ENCODE results near the gene ARHGEF16.

Gene ARHGEF16

GRCh38 chr1:3502641-3503524, 48.4 kb downstream of the ARHGEF16 start:
- no peak for DNase-seq (ENCODE audit: low read depth)

GRCh38 chr1:3503525-3503886, 49.0 kb downstream of the ARHGEF16 start:
- no peak for DNase-seq (ENCODE audit: low read depth)

- no peak for DNase-seq (ENCODE audit: low read depth)
Observed at GRCh38 chr1:3504151-3504821, 49.8 kb downstream of the ARHGEF16 start.

- no peak for DNase-seq (ENCODE audit: low read depth)
Observed at GRCh38 chr1:3504822-3505153, 50.3 kb downstream of the ARHGEF16 start.

GRCh38 chr1:3505161-3505560, 50.7 kb downstream of the ARHGEF16 start:
- no peak for DNase-seq (ENCODE audit: low read depth)

- DNase-seq (ENCODE audit: low read depth): no peak
Observed at GRCh38 chr1:3506041-3506440, 51.6 kb downstream of the ARHGEF16 start.

- DNase-seq (ENCODE audit: low read depth): no peak
Observed at GRCh38 chr1:3506943-3507342, 52.5 kb downstream of the ARHGEF16 start.

GRCh38 chr1:3507636-3508275, 53.3 kb downstream of the ARHGEF16 start:
- DNase-seq (ENCODE audit: low read depth): no peak

- DNase-seq (ENCODE audit: low read depth): no peak
Observed at GRCh38 chr1:3508757-3509415, 54.4 kb downstream of the ARHGEF16 start.

GRCh38 chr1:3509721-3510120, 55.3 kb downstream of the ARHGEF16 start:
- DNase-seq (ENCODE audit: low read depth): no peak

- no peak for DNase-seq (ENCODE audit: low read depth)
Observed at GRCh38 chr1:3510136-3510955, 55.9 kb downstream of the ARHGEF16 start.

GRCh38 chr1:3510956-3511250, 56.4 kb downstream of the ARHGEF16 start:
- no peak for DNase-seq (ENCODE audit: low read depth)

GRCh38 chr1:3511306-3511705, 56.8 kb downstream of the ARHGEF16 start:
- DNase-seq (ENCODE audit: low read depth): no peak

- DNase-seq (ENCODE audit: low read depth): no peak
Observed at GRCh38 chr1:3511856-3512255, 57.4 kb downstream of the ARHGEF16 start.

GRCh38 chr1:3514404-3514803, 59.9 kb downstream of the ARHGEF16 start:
- no peak for DNase-seq (ENCODE audit: low read depth)

GRCh38 chr1:3515272-3515671, 60.8 kb downstream of the ARHGEF16 start:
- no peak for DNase-seq (ENCODE audit: low read depth)

GRCh38 chr1:3515774-3516480, 61.5 kb downstream of the ARHGEF16 start:
- DNase-seq (ENCODE audit: low read depth): no peak

- no peak for DNase-seq (ENCODE audit: low read depth)
Observed at GRCh38 chr1:3516481-3516869, 62.0 kb downstream of the ARHGEF16 start.

- no peak for DNase-seq (ENCODE audit: low read depth)
Observed at GRCh38 chr1:3516911-3517675, 62.6 kb downstream of the ARHGEF16 start.

- DNase-seq (ENCODE audit: low read depth): no peak
Observed at GRCh38 chr1:3518256-3518655, 63.8 kb downstream of the ARHGEF16 start.

- no peak for DNase-seq (ENCODE audit: low read depth)
Observed at GRCh38 chr1:3518756-3519155, 64.3 kb downstream of the ARHGEF16 start.
